Ureter (tissue), 1 donor: ENCODE data around the gene IL1RN. TPM values are rescaled to one million over a fixed set of nuclear protein-coding genes. Genes with fewer than 3 reads are reported as not detected.

ENCODE experiments used
- DNase-seq: peaks from one replicate; pipeline ENCODE4 v3.0.0-alpha.2; 2020; ENCODE audit warnings: low spot score
- total RNA-seq: library from RNA; stranded (reverse); gene quantifications from one replicate; pipeline ENCODE4 v1.2.4, GENCODE V29; 2023
- donor health status: DM: yes; HTN: yes; CAD: no.

Gene IL1RN
- total RNA-seq, 1 donor from 2014 or later: 80.2 TPM

GRCh38 chr2:113127646-113128570, 510 bp downstream of the IL1RN start:
- DNase-seq: no peak

DNA sequence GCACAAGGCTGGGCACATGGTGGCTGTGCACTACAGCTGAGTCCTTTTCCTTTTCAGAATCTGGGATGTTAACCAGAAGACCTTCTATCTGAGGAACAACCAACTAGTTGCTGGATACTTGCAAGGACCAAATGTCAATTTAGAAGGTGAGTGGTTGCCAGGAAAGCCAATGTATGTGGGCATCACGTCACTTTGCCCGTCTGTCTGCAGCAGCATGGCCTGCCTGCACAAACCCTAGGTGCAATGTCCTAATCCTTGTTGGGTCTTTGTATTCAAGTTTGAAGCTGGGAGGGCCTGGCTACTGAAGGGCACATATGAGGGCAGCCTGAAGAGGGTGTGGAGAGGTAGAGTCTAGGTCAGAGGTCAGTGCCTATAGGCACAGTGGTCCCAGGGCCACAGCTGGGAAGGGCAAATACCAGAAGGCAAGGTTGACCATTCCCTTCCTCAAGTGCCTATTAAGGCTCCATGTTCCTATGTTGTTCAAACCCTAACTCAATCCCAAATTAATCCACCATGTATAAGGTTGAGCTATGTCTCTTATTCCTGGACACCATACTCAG, 2.2 kb downstream of the IL1RN start:
- DNase-seq: no peak

DNA sequence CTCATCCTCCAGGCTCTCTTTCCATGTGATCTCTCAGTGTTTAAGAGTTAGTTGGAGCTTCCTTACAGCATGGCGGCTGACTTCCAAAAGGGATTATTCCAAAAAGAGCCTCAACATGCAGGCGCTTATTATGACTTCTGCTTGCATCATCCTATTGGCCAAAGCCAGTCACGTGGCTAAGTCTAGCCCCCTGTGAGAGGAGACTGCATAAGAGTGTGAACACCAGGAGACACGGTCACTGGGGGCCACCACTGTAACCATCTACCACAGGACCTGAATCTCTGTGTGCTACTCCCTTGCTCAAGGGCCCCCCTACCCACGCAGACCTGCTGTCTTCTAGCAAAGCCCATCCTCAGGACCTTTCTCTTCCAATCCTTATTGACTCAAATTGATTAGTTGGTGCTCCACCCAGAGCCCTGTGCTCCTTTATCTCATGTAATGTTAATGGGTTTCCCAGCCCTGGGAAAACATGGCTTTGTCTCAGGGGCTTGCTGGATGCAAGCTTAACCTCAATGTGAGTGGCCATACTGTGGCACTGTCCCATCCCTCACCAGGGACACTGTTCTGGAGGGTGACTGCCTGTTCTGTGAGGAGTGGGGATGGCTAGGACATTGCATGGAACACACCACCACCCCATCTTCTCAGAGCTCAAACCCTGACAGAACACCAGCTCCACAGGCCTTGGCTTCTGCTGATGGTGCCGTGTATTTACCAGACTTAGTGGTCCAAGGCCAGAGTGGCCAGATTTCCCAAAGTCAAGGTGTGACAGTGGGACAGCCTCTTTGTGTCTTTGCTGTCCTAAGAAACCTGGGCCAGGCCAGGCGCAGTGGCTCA, 4.2 kb downstream of the IL1RN start:
- no peak for DNase-seq

DNA sequence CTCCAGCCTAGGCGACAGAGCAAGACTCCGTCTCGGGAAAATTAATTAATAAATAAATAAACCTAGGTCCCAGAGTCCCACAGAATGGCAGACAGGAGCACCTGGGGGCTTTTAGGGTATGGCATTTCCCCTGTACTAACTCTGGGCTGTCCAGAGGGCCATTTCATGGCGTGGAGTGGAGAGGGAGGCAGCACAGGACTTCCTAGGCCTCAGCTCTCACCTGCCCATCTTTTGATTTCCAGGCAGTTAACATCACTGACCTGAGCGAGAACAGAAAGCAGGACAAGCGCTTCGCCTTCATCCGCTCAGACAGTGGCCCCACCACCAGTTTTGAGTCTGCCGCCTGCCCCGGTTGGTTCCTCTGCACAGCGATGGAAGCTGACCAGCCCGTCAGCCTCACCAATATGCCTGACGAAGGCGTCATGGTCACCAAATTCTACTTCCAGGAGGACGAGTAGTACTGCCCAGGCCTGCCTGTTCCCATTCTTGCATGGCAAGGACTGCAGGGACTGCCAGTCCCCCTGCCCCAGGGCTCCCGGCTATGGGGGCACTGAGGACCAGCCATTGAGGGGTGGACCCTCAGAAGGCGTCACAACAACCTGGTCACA, 5.1 kb downstream of the IL1RN start:
- no peak for DNase-seq

DNA sequence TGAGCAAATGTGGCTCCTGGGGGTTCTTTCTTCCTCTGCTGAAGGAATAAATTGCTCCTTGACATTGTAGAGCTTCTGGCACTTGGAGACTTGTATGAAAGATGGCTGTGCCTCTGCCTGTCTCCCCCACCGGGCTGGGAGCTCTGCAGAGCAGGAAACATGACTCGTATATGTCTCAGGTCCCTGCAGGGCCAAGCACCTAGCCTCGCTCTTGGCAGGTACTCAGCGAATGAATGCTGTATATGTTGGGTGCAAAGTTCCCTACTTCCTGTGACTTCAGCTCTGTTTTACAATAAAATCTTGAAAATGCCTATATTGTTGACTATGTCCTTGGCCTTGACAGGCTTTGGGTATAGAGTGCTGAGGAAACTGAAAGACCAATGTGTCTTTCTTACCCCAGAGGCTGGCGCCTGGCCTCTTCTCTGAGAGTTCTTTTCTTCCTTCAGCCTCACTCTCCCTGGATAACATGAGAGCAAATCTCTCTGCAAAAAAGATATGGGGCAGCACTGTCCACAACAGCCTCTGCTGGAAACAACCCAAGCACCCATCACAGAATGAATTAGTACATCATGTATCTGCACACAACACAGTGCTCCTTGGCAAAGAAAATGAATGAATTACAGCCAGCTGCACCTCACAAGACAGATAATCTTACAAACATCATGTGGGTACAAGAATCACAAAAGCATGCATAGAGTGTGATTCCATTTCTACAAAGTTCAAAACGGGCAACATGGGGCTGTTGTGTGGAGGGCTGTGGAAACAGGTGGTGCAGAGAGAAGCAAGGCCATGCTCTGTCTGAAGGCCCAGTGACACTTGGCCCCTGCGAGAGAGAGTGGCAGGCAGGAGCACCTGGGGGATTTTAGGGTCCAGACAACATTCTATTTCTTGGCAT, 6.6 kb downstream of the IL1RN start:
- DNase-seq: no peak

- DNase-seq: no peak
These were observed 7.3 kb downstream of the IL1RN start for GRCh38 chr2:113134717-113135116.

GRCh38 chr2:113135317-113135716, 7.9 kb downstream of the IL1RN start:
- DNase-seq: no peak

DNA sequence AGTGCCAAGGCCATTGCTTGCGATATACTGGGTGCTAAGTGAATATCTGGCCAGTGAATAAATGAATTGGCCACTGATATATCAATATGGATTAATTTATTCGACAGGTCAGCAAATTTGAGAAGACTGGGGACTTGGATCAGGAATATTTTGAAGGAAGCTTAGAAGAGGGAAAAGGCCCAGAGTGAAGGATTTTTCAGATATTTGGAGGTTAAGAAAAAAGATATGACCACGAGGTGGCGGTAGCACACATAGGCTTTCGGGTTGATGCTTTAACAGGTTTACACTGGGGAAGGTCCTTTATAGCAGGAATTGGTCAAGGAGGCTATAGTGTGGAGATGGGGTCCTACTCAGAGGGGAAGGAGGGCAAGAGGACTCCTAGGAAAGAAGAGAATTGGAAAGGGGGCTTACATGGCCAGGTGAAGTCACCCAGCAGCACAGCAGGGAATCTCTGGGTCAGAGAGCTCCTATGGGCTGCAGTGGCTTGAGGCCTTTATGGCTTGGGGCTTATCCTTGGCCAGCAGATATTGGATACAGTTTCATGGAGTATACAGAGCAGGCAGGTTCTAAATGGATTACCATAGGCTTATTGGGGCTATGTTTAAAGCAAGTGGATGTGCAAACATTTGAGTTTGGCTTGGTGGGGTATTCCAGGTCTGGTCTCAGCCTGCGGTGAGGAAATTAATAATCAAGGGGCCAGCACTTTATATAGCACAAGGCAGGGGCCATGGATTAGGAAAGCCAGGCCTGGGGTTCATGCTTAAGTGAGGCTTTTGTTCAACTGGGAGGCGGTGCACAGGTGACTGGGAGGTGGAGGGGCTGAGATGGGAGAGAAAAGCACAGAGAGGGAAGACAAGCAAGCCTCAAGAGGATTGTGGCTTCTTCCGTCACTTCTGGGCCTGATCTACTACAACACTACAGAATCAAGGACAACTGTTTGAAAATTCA, 9.7 kb downstream of the IL1RN start:
- no peak for DNase-seq

DNA sequence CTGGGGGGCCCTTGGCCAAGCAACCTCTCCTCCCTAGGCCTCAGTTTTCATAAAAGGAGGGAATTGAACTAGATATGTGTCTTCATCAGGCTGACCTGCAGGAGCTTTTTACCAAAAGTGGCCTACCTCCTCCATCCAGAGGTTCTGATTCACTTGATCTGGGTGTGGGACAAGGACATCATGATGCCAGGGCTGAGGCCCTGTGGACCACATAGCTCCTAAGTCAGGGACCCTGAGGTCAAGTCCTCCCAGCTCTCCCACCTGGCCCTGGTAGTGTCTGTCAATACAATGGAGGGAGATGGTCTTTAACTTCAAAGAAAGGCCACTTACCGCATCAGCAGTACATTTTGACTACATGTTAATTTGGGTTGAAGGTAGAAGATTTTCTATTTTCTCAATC, 10.4 kb downstream of the IL1RN start:
- DNase-seq: no peak

GRCh38 chr2:113138428-113139322, 11.3 kb downstream of the IL1RN start:
- DNase-seq: no peak

DNA sequence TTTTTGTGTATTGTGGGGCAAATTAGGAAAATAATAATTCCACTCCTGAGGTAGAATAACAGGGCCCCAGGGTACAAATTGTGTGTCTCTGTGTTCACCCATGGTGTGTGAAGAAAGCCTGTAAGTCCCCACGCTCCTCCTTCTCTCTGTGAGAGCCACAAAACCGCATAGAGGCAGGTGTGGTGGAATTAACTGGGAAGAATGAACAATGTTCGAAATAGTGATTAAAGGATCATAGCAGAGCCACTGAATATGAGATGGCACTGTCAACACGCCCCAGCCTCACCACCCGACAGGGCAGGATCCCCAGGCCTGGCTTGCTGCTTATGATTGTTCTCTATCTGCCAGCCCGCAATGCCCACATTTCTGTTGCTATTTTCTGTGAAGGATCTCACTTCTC, 14.1 kb downstream of the IL1RN start:
- DNase-seq: no peak

DNA sequence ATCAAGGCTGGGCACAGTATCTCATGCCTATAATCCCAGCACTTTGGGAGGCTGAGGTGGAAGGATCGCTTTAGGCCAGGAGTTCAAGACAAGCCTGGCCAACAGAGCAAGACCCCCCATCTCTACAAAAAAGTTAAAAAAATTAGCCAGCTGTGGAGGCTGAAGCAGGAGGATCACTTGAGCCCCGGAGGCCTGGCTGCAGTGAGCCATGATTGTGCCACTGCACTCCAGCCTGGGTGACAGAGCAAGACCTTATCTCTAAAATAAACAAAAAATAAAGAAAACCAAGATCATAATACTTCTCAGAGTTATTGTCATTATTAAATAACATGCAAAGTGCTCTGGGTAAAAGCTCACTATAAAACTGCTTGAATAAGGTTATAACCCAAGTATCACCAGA, 14.9 kb downstream of the IL1RN start:
- DNase-seq: no peak

DNA sequence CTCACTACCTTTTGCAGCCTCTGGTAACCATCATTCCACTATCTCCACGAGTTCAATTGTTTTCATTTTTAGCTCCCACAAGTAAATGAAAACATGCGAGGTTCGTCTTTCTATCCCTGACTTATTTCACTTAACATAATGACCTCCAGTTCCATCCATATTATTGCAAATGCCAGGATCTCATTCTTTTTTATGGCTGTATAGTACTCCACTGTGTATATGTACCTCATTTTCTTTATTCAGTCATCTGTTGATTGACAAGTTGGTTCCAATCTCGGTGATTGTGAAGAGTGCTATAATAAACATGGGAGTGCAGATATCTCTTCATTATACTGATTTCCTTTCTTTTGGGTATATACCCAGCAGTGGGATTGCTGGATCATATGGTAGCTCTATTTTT, 16.9 kb downstream of the IL1RN start:
- no peak for DNase-seq

DNA sequence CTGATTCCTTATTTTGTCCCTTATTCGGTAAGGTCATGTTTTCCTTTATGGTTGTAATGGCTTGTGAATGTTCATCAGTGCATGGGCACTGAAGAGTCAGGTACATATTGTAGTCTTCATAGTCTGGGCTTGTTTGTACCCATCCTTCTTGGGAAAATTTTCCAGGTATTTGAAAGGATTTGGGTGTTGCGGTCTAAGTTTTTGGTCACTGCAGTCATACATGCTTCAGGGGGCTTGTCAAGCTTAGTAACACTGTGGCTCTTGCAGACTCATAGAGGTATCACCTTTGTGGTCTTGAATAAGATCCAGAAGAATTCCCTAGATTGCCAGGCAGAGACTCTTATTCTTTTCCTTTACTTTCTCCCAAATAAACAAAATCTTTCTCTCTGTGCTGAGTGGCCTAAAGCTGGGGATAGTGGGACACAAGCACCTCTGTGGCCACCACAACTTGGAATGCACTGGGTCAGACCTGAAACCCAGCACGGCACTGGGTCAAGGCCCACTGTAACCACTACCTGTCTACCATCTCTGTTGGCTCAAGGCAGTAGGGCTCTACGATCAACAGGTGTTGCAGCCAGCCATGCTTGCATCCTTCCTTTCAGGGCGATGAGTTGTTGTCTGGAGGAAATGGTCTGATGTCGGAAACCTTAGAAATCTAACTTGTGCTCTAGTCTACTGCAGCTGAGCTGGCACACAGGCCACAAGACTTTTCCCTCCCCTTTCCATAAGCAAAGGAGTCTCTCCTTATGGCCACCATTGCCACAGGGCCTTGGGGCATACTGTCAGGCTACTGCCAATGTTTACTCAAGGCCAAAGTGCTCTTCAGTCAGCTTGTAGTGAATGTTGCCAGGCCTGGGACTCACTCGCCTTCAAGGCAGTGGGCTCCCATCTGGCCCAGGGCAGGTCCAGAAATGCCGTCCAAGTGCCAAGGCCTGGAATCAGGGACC, 21.5 kb downstream of the IL1RN start:
- no peak for DNase-seq

GRCh38 chr2:113149553-113150257, 22.3 kb downstream of the IL1RN start:
- DNase-seq: no peak

DNA sequence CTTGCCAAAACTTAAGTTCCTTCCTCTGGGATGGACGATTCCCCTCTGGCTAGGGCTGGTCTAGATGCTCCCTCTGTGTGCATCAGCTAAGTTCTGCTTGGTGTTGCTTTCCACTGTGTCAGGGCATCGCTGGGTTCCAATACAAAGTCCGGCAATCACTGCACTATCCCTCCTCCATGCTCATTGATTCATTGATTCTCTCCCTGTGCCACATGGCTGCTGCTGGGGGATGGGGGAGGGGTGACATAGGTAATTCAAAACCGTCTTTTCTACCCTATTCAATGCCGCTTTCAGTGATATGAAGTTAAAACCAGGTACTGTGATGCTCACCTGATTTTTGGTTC, 22.8 kb downstream of the IL1RN start:
- DNase-seq: no peak

DNA sequence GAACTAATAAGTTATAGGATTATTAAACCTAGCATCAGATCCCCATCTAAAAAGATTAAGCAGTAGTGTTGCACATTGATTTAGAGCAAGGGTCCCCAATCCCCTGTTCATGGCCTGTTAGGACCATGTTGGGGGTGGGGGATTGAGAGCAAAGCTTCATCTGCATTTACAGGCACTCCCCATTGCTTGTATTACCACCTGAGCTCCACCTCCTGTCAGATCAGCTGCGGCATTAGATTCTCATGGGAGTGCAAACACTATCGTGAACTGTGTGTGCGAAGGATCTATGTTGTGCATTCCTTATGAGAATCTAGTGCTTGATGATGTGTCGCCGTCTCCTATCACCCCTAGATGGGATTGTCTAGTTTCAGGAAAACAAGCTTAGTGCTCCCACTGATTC, 27.9 kb downstream of the IL1RN start:
- no peak for DNase-seq
